Measurements from ENCODE around the gene CDK14. TPM values are rescaled to one million over a fixed set of nuclear protein-coding genes. Genes with fewer than 3 reads are reported as not detected.

CDK14 gene
- polyA plus RNA-seq, 3 donors = 1.7 to 2.5 (median 2.1) TPM

DNA sequence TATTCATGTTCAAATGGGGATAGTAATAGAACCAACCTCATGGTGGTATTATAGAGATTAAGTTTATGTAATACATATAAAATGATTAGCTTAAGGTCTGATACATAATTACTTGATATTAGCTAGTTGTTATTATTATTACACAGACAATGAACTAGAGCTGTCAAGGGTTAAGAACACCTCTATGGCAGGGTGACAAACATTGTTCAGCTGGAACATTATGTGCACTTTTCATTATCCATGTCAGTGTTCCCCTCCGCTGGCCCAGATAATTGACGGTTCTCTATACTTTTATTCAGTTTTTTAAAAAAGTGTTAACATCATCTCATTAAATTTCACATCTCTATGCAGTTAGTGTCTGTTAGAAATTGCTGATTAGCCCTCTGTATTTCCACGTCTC lies 142.1 kb downstream of the CDK14 start:
- Mint-ChIP-seq H3K27ac (no peak overlapping the region), H3K36me3 (peaks cover 16 to 29% of the 10 kb centered on the region in 2 donors), H3K9me3 (peaks cover 6 to 18% (median 14%) of the 10 kb centered on the region in 7 donors), H3K4me1 (peaks cover 10% of the 10 kb centered on the region), H3K4me3 (no peak overlapping the region), H3K27me3 (ENCODE audit: low read depth in 3 of 3) (peaks cover 0 to 2% (median 0%) of the 10 kb centered on the region in 3 donors)
- intact Hi-C loops (cut with micrococcal nuclease) = no loop called here
- no peak overlapping the region for H3K4me2 ChIP-seq (replicated peaks; ENCODE audit: extremely low read depth, low read length, poor library complexity, severe bottlenecking)
- H3K9me3 ChIP-seq (replicated peaks in 1 of 2; ENCODE audit: control insufficient read depth in 1 of 2, insufficient read depth in 1 of 2, low read length in 2 of 2) = peaks cover 0 to 9% of the 10 kb centered on the region in 2 donors
- no CpG with 5 or more reads among the region's 3 CpGs for WGBS (ENCODE audit: insufficient coverage)
- H2AFZ ChIP-seq (ENCODE audit: insufficient read depth, low read depth, low read length, poor library complexity, severe bottlenecking) = no peak overlapping the region
- H3K27ac ChIP-seq (ENCODE audit: low read depth in 1 of 2, low read length in 2 of 2) = no peak overlapping the region
- no peak overlapping the region for H3K4me3 ChIP-seq (replicated peaks in 1 of 3; ENCODE audit: low read depth in 2 of 3, low read length in 3 of 3)
- peaks cover 0 to 6% of the 10 kb centered on the region in 2 donors for H3K36me3 ChIP-seq (replicated peaks in 1 of 2; ENCODE audit: control insufficient read depth in 1 of 2, insufficient read depth in 2 of 2, low read length in 2 of 2)
- H3K27me3 ChIP-seq (ENCODE audit: control insufficient read depth in 2 of 2, insufficient read depth in 2 of 2, low read length in 2 of 2) = no peaks in the 10 kb centered on the region
- no peaks in the 10 kb centered on the region for H3K79me2 ChIP-seq (ENCODE audit: insufficient read depth, low read length)
- no peak overlapping the region for H3K9ac ChIP-seq (ENCODE audit: insufficient read depth, low read length, poor library complexity, severe bottlenecking)
- H3K4me1 ChIP-seq (ENCODE audit: control insufficient read depth in 1 of 2, insufficient read depth in 2 of 2, low read length in 2 of 2) = peaks cover 8 to 12% of the 10 kb centered on the region in 2 donors
- DNase-seq = no peak
- H4K20me1 ChIP-seq (ENCODE audit: insufficient read depth, low read length) = no peaks in the 10 kb centered on the region
- TF ChIP-seq, protein P1, sequence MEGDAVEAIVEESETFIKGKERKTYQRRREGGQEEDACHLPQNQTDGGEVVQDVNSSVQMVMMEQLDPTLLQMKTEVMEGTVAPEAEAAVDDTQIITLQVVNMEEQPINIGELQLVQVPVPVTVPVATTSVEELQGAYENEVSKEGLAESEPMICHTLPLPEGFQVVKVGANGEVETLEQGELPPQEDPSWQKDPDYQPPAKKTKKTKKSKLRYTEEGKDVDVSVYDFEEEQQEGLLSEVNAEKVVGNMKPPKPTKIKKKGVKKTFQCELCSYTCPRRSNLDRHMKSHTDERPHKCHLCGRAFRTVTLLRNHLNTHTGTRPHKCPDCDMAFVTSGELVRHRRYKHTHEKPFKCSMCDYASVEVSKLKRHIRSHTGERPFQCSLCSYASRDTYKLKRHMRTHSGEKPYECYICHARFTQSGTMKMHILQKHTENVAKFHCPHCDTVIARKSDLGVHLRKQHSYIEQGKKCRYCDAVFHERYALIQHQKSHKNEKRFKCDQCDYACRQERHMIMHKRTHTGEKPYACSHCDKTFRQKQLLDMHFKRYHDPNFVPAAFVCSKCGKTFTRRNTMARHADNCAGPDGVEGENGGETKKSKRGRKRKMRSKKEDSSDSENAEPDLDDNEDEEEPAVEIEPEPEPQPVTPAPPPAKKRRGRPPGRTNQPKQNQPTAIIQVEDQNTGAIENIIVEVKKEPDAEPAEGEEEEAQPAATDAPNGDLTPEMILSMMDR (IDR thresholded peaks at IDR 0.05) = no peak

DNA sequence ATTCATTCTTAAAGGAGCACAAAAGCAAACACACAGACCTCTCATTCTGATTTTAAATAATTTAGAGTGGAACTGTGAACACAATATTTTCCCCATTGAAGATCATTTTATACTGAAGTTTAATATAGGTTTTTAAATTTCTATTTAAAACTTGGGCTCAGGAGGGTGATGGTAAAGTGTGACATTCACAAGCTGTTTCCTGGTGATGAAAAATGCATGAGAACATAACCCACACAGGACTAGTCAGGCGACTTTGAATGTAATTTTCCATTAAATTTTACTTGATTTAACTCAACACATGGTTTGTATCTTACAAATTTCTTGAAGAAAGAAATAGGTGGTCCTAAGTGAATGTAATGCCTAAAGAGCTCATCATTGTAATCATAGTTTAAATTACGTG lies 143.6 kb downstream of the CDK14 start:
- Histone ChIP-seq H3K4me3 (replicated peaks in 1 of 3; ENCODE audit: low read depth in 2 of 3, low read length in 3 of 3) (no peak overlapping the region), H3K9me3 (replicated peaks in 1 of 2; ENCODE audit: control insufficient read depth in 1 of 2, insufficient read depth in 1 of 2, low read length in 2 of 2) (peaks cover 0 to 6% of the 10 kb centered on the region in 2 donors), H3K4me1 (ENCODE audit: control insufficient read depth in 1 of 2, insufficient read depth in 2 of 2, low read length in 2 of 2) (peaks cover 8 to 12% of the 10 kb centered on the region in 2 donors), H3K9ac (ENCODE audit: insufficient read depth, low read length, poor library complexity, severe bottlenecking) (no peak overlapping the region), H3K79me2 (ENCODE audit: insufficient read depth, low read length) (no peaks in the 10 kb centered on the region), H3K27ac (ENCODE audit: low read depth in 1 of 2, low read length in 2 of 2) (no peak overlapping the region), H3K4me2 (replicated peaks; ENCODE audit: extremely low read depth, low read length, poor library complexity, severe bottlenecking) (no peak overlapping the region), H3K27me3 (ENCODE audit: control insufficient read depth in 2 of 2, insufficient read depth in 2 of 2, low read length in 2 of 2) (no peaks in the 10 kb centered on the region), H4K20me1 (ENCODE audit: insufficient read depth, low read length) (no peaks in the 10 kb centered on the region), H3K36me3 (replicated peaks in 1 of 2; ENCODE audit: control insufficient read depth in 1 of 2, insufficient read depth in 2 of 2, low read length in 2 of 2) (peaks cover 0 to 6% of the 10 kb centered on the region in 2 donors), H2AFZ (ENCODE audit: insufficient read depth, low read depth, low read length, poor library complexity, severe bottlenecking) (no peak overlapping the region)
- TF ChIP-seq, protein P1 (IDR thresholded peaks at IDR 0.05) = no peak
- Mint-ChIP-seq H3K27me3 (ENCODE audit: low read depth in 3 of 3) (no peaks in the 10 kb centered on the region), H3K4me3 (no peak overlapping the region), H3K4me1 (peaks cover 10% of the 10 kb centered on the region), H3K36me3 (peaks cover 10 to 16% of the 10 kb centered on the region in 2 donors), H3K9me3 (peaks cover 0 to 5% (median 3%) of the 10 kb centered on the region in 7 donors), H3K27ac (no peak overlapping the region)
- WGBS (ENCODE audit: insufficient coverage) = no CpG with 5 or more reads among the region's 2 CpGs
- intact Hi-C loops (cut with micrococcal nuclease) = no loop called here
- DNase-seq = no peak
